HTERT RPE-1 (cell line): ENCODE data around the gene PPAN.

ENCODE experiments used
- in situ Hi-C: fragments of 300-500 bp; cut with MboI; formaldehyde crosslinking; loops from 4 replicates; pipeline ENCODE4 v1.14.3; 2020; ENCODE audit warnings: low sequenced_read_pairs

Gene PPAN

DNA sequence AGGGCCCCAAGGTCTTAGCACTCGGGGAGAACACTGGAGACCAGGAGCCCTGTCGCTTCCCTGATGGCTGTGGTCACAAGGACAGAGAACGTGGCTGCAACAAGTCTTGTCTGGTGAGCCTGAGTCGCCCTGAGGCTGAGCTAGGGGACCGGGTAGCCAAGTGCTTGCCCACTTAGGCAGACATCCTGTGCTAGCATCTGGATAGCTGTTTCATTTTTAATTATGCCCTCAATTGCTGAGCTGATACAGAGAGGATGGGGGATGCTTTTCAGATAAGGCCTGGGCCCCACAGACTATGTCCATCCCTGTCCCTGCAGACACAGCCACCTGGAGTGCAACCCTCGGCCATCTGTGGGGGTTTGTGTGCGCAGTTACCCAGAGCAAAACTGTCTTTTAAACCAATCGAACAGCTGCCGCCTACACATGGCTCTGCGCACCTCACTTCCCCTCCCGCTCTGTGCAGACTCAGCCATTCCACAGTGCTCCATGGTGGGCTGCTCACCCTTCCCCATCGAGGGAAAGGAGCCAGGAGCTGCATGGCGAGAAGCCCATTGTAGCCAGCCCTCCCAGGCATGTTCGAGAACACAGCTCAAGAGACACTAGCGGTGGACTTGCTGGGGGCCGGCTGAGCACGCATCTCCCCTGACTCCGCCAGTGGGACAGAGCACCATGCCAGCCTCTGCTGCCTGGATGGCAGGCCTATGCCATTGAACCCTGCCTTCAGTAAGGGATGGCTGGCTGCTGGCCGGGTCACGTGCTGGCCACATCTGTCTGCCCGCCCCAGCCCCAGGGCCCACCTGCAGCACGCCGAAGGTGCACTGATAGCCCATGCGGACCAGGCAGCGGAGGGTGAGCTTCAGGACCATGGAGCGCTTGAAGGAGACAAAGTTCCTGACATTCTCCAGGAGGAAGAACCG, 33.0 kb downstream of the PPAN start:
- in situ Hi-C loops: no loop called here

- in situ Hi-C loops: no loop called here
These were observed 33.8 kb downstream of the PPAN start for GRCh38 chr19:10139952-10140351.

GRCh38 chr19:10141479-10141878, 35.3 kb downstream of the PPAN start:
- in situ Hi-C loops: no loop called here

DNA sequence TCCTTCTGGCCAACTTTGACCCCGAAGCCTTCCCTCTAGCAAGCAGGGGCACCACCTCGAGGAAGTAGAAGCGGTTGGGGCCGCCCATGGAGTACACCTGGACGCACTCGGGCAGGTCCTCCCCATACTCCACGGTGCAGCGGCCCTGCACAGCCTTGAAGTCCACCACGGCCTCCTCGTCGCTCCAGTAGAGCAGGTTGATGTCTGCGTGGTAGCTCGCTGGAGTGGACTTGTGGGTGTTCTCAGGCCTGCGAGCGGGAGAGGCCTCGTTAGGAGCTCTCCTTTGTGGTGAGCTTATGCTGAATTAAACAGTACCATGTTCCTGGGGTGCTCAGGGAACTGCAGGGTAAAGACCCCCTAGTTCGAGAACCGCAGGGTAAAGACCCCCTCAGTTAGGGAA, 35.8 kb downstream of the PPAN start:
- in situ Hi-C loops: no loop called here

GRCh38 chr19:10142701-10143375, 36.7 kb downstream of the PPAN start:
- in situ Hi-C loops: no loop called here

DNA sequence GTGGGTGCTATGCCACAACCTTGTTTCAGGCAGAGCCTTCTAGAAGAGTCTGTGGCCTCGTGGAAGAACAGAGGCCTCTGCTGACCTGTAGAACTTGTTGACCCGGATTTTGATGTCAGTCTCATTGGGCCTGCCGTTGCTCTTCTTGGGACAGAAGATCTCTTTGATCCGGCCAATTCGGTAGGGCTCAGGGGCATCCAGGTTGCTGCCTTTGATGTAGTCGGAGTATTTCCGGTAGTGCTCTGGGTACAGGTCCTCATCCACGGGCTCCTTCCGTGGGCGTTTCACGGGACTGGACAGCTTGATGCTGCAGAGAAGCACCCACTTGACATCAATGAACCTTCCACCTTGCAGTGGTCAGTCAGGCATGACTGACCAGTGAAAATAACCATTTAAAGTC, 37.5 kb downstream of the PPAN start:
- in situ Hi-C loops: no loop called here

DNA sequence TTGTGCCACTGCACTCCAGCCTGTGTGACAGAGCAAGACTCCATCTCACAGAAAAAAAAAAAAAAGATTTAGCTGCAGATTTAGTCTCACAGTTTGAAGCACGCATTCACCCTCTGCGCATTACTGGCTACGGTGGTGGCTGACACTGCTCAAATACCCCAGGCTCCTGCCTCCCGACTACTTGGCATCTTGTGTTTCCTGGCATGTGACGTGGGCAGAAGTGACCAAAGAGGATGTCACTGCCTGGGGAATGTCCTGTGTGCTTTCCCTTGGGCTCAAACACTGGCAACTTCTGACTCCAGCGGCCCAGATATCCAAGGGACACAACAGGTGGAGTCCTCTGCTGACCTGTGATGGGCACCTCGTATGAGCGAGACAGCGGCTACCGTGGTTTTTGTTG, 38.2 kb downstream of the PPAN start:
- in situ Hi-C loops: no loop called here

DNA sequence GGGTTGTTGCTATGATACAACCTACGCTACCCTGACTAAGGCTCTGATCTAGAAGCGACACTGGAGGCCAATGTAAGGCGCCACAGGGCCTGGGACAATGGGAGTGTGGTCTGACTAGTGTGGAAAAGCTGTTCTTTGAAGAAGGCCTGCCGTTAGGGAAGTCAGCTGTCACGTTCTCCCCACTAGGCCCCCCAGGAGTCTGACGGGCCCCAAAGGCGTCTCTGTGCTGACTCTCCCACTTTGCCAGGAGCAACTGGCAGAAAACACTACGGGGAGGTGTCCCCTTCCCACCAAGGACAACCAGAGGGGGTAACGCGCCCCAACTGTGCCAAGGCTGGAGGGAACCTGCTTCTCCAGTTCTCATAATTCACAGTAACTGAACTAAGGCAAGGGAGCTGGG, 38.9 kb downstream of the PPAN start:
- in situ Hi-C loops: no loop called here

GRCh38 chr19:10146142-10146541, 40.0 kb downstream of the PPAN start:
- in situ Hi-C loops: no loop called here

GRCh38 chr19:10149427-10149826, 43.3 kb downstream of the PPAN start:
- in situ Hi-C loops: no loop called here

DNA sequence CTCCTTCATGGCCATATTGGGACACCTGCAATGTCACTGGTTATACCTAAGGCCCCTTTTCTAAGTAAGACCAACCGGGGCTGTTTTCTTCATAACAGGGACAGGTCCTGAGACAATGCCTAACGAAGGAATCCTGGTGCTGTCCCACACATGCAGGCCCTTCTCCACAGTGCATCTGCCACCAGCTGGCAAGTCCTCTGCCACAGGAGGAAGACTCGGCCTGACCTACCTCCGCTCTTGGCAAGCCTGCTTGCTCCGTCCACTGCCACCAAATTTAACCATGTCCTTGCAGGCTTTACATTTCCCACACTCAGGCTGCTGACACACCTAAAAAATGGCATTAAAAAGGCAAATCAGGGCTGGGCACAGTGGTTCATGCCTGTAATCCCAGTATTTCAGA, 45.4 kb downstream of the PPAN start:
- in situ Hi-C loops: no loop called here

GRCh38 chr19:10152100-10152499, 45.9 kb downstream of the PPAN start:
- in situ Hi-C loops: no loop called here

- in situ Hi-C loops: no loop called here
These were observed 49.7 kb downstream of the PPAN start for GRCh38 chr19:10155839-10156238.

GRCh38 chr19:10158071-10158470, 51.9 kb downstream of the PPAN start:
- in situ Hi-C loops: no loop called here

DNA sequence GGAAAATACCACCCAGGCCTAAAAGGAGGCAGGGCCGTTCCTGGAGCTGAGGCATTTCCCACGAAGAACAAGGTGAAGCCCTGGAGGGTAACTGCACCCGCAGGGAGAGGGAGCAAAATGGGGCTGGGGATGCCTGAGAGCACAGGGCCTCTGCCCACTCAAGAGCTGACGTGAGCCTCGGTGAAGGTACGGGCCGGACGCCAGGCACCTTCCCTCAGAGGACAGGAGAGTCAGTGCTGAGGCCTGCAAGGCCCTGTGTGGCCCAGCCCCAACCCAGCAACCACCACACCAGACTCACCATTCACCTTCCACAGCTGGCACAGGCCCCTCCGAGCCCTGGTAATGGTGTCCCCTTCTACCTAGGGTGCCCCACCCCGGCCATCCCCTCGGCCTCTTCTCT, 52.3 kb downstream of the PPAN start:
- in situ Hi-C loops: no loop called here

DNA sequence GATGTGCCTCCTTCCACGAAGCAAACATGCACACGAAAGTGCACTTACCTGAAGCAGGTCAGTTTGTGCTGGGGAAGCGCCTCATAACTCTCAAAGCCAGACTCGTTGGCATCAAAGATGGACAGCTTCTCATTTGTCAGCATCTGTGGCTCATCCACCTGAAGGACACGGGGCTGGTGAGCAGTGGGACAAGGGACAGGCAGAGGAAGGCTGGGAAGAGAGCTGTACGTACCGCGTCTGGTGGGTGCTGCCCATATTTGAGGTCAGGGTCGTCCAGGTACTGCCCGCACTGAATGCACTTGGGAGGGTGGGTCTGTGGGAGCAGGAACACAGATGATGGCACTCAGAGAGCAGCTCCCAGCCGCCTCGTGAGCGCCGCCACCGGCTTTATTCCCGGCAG, 53.4 kb downstream of the PPAN start:
- in situ Hi-C loops: no loop called here
